IMR-90 (cell line): Measurements from ENCODE around the gene GPR3.

Experiments used
- CEBPB ChIP-seq: IDR thresholded peaks from 2 replicates; pipeline ENCODE4 v1.6.1; 2012; ENCODE audit warnings: low read depth, low read length, improper control_type of control experiment
- CTCF ChIP-seq: conservative IDR thresholded peaks from 2 replicates; pipeline ENCODE4 v1.5.1; 2012; ENCODE audit warnings: mild to moderate bottlenecking, low read depth, low read length, improper control_type of control experiment
- POLR2A ChIP-seq: IDR thresholded peaks from 2 replicates; pipeline ENCODE4 v1.6.1; 2012; ENCODE audit warnings: mild to moderate bottlenecking, low read depth, low read length

- TF ChIP-seq CTCF (no peak), POLR2A (no peak), CEBPB (no peak)
Observed at GRCh38 chr1:27433706-27434105, 41.3 kb downstream of the GPR3 start.
